Heart left ventricle (tissue), 13 donors: Measurements from ENCODE around the gene TCF20.

Source experiments
- POLR2A ChIP-seq, 2 donors: fragments of 450-650 bp; IDR thresholded peaks; one replicate each; pipeline ENCODE4 v1.6.1; 2017; ENCODE audit warnings: antibody characterized with exemption in 2 of 2, mild to moderate bottlenecking in 2 of 2, moderate library complexity in 2 of 2
- TF ChIP-seq, protein P1 (sequence below), 12 donors: fragments of 200-600 bp; sonication (generic) in 4 of 12; IDR thresholded peaks; one replicate each; pipeline versions ENCODE4 v1.5.0 to v1.8.0; 2018 to 2022; ENCODE audit warnings: antibody characterized with exemption in 12 of 12, mild to moderate bottlenecking in 5 of 12
- donor health status: ischemic (EF 13 %, LVEDD 7.1; RV severe dilation, severe dysfunction).
- donor health status: DM: no; HTN: yes; CAD: no.
- donor health status: DM: no; HTN: no; CAD: no.
- donor health status: ischemic (EF 25% LVEDD 6.9; RV normal size, moderate dysfunction).
- donor health status: ischemic (EF 25% LVEDD 5.7; RV mildly dilated, moderate dysfunction).
- donor health status: ischemic (EF 35%, LVEDD 5.7; RV mildly dilated, moderate dysfunction).
- donor health status: nonischemic (EF 11% LVEDD 7.7; RV severe dilation, severe dysfunction).
- donor health status: DM: yes; HTN: yes; CAD: no.
- donor health status: PGD.
- donor health status: ischemic (EF 29% LVEDD 5.4; RV normal size, mild dysfunction).
- donor health status: nonischemic (EF 23%, LVEDD 6.1; RV moderate dilation, normal function).

DNA sequence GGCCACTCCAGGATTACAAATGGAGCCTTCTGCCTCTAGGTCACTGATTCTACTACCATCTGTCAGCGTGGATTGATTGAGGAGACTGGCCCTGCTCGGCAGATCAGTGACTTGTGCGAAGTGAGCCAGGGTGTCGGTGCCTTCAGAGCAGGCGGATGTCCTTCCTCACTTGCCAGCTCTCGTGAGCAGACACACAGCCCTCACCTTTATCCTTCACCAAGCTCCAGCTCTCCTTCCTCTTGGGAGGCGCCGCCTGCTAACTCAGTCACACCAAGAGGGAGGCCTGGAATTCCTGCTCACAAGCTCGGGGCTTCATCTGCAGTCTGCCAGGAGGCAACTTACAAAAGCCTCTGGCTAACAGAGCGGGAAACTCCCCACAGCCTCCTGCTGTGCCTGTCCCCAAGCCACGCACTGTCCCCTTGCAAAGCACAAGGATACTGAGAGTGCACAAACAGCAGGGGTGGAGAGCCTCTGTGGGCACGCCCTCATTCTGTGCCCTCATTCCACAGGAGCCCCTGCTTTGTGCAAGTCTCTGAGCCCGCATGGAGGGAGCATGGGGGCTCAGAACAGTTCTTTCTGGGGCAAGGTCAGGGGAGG, 3.5 kb upstream of the TCF20 start:
- TF ChIP-seq, protein P1, sequence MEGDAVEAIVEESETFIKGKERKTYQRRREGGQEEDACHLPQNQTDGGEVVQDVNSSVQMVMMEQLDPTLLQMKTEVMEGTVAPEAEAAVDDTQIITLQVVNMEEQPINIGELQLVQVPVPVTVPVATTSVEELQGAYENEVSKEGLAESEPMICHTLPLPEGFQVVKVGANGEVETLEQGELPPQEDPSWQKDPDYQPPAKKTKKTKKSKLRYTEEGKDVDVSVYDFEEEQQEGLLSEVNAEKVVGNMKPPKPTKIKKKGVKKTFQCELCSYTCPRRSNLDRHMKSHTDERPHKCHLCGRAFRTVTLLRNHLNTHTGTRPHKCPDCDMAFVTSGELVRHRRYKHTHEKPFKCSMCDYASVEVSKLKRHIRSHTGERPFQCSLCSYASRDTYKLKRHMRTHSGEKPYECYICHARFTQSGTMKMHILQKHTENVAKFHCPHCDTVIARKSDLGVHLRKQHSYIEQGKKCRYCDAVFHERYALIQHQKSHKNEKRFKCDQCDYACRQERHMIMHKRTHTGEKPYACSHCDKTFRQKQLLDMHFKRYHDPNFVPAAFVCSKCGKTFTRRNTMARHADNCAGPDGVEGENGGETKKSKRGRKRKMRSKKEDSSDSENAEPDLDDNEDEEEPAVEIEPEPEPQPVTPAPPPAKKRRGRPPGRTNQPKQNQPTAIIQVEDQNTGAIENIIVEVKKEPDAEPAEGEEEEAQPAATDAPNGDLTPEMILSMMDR (IDR thresholded peaks at IDR 0.05), result no peak
- TF ChIP-seq POLR2A (IDR thresholded peaks at IDR 0.05), result no peak
